NB4 (cell line): ENCODE data around the gene PAMR1.

Source experiments
- MYC ChIP-seq: IDR thresholded peaks from 2 replicates; pipeline ENCODE4 v1.6.1; 2011; ENCODE audit warnings: low read depth, low read length
- TF ChIP-seq, protein P1 (sequence below): IDR thresholded peaks from one replicate; pipeline ENCODE4 v1.5.1; 2012; ENCODE audit warnings: low read depth, low read length

DNA sequence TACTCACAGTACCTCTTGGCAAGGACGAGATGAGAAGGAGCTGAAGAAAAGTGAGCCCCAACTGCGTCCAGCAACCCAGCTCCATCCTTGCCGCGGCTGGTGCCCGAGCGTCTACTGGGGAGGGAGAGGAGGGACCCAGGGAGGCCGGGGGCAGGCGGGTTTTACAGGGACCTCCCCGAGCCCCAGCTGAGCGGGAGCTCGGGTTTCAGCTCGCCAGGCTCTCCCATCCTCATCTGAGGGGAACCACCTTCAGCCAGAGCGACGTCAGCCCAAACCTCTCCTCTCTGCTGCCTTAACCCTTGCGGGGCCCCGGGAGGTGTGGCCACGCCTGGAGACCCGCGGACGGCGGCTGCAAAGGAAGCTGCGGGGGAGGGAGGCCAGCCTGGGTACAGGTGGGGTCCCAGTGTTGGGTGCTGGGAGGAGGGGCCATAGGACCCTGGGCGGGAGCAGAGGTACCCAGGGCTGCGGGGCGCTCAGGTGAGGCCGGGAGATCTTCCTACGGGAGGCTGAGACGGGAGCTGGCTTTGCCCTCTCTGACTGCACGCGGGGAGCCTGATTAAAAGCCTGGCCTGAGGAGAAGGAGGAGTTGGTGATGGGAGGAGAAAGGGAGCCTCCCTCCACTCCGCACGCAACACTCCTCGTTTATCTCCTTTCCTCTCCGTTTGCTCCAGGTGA is at the start of gene PAMR1:
- TF ChIP-seq MYC: no peak
- TF ChIP-seq, protein P1, sequence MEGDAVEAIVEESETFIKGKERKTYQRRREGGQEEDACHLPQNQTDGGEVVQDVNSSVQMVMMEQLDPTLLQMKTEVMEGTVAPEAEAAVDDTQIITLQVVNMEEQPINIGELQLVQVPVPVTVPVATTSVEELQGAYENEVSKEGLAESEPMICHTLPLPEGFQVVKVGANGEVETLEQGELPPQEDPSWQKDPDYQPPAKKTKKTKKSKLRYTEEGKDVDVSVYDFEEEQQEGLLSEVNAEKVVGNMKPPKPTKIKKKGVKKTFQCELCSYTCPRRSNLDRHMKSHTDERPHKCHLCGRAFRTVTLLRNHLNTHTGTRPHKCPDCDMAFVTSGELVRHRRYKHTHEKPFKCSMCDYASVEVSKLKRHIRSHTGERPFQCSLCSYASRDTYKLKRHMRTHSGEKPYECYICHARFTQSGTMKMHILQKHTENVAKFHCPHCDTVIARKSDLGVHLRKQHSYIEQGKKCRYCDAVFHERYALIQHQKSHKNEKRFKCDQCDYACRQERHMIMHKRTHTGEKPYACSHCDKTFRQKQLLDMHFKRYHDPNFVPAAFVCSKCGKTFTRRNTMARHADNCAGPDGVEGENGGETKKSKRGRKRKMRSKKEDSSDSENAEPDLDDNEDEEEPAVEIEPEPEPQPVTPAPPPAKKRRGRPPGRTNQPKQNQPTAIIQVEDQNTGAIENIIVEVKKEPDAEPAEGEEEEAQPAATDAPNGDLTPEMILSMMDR: no peak
